ENCODE results near the gene CTDSPL. TPM values are rescaled to one million over a fixed set of nuclear protein-coding genes. Genes with fewer than 3 reads are reported as not detected.

The CTDSPL gene
- total RNA-seq, 1 donor from 2014 or later = 71.2 TPM

GRCh38 chr3:37852097-37852496 is 9.6 kb upstream of the CTDSPL start:
- intact Hi-C loops (cut with DNase I) = loop anchor here (10.0 kb wide), 1 partner anchor 283 kb away; the partner anchor contains the start of genes ACAA1 and MYD88
- DNase-seq (ENCODE audit: low spot score) = peak; percentile 14

DNA sequence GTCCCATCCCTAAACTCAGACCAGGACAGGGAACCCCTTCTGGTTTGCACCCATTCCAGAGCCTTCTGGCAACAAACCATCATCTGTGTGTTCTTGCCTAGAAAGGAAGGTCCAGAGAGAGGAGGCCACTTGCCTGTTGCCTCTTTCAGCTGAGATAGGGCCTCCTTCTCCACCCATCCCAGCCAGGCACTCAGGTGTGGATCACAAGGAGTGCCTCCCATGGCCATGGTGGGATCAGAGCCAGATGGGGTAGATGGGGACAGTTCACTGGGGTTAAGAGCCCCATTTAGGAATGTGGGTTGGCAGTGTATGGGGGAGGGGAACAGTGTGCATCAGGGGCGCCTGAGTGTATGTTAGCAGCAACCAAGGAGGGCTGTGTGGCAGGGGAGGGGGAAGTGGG is 8.9 kb upstream of the CTDSPL start:
- intact Hi-C loops (cut with DNase I) = loop anchor here (10.0 kb wide), 1 partner anchor 282 kb away; the partner anchor contains the start of genes ACAA1 and MYD88
- DNase-seq (ENCODE audit: low spot score) = no peak
- ATAC-seq = no peak

More at GRCh38 chr3:37852097-37852496, 9.6 kb upstream of the CTDSPL start:
- no peak for ATAC-seq

GRCh38 chr3:37853691-37854413 is 7.8 kb upstream of the CTDSPL start:
- intact Hi-C loops (cut with DNase I) = loop anchor here (2.0 to 10.0 kb wide), 2 partner anchors 113 to 281 kb away; partner anchors contain the start of genes ACAA1 and MYD88
- no peak for DNase-seq (ENCODE audit: low spot score)

GRCh38 chr3:37855363-37855970 is 6.2 kb upstream of the CTDSPL start:
- ATAC-seq = peak; percentile 70
- intact Hi-C loops (cut with DNase I) = loop anchor here (2.0 to 10.0 kb wide), 2 partner anchors 111 to 279 kb away; partner anchors contain the start of genes ACAA1 and MYD88
- DNase-seq (ENCODE audit: low spot score) = peak; percentile 93

More at GRCh38 chr3:37853691-37854413, 7.8 kb upstream of the CTDSPL start:
- ATAC-seq = no peak

- DNase-seq (ENCODE audit: low spot score) (no peak), ATAC-seq (no peak)
- intact Hi-C loops (cut with DNase I) = loop anchor here (10.0 kb wide), 1 partner anchor 278 kb away; the partner anchor contains the start of genes ACAA1 and MYD88
These were observed 5.3 kb upstream of the CTDSPL start for GRCh38 chr3:37856381-37856780.

- intact Hi-C loops (cut with DNase I) = loop anchor here (10.0 kb wide), 1 partner anchor 276 kb away; the partner anchor contains the start of genes ACAA1 and MYD88
- DNase-seq (ENCODE audit: low spot score) (no peak), ATAC-seq (no peak)
These were observed 2.9 kb upstream of the CTDSPL start for GRCh38 chr3:37858742-37859141.

- intact Hi-C loops (cut with DNase I) = loop anchor here (10.0 kb wide), 1 partner anchor 275 kb away; the partner anchor contains the start of genes ACAA1 and MYD88
- DNase-seq (ENCODE audit: low spot score) = no peak
These were observed 2.3 kb upstream of the CTDSPL start for GRCh38 chr3:37859354-37859753.

GRCh38 chr3:37859908-37860199 is 1.8 kb upstream of the CTDSPL start:
- DNase-seq (ENCODE audit: low spot score) (no peak), ATAC-seq (no peak)
- intact Hi-C loops (cut with DNase I) = loop anchor here (10.0 kb wide), 1 partner anchor 275 kb away; the partner anchor contains the start of genes ACAA1 and MYD88

More at GRCh38 chr3:37859354-37859753, 2.3 kb upstream of the CTDSPL start:
- no peak for ATAC-seq

- intact Hi-C loops (cut with DNase I) = no loop called here
- peak; percentile 79 for DNase-seq (ENCODE audit: low spot score)
- ATAC-seq = peak; percentile 33
These were observed 681 bp downstream of the CTDSPL start for GRCh38 chr3:37862219-37862902.

DNA sequence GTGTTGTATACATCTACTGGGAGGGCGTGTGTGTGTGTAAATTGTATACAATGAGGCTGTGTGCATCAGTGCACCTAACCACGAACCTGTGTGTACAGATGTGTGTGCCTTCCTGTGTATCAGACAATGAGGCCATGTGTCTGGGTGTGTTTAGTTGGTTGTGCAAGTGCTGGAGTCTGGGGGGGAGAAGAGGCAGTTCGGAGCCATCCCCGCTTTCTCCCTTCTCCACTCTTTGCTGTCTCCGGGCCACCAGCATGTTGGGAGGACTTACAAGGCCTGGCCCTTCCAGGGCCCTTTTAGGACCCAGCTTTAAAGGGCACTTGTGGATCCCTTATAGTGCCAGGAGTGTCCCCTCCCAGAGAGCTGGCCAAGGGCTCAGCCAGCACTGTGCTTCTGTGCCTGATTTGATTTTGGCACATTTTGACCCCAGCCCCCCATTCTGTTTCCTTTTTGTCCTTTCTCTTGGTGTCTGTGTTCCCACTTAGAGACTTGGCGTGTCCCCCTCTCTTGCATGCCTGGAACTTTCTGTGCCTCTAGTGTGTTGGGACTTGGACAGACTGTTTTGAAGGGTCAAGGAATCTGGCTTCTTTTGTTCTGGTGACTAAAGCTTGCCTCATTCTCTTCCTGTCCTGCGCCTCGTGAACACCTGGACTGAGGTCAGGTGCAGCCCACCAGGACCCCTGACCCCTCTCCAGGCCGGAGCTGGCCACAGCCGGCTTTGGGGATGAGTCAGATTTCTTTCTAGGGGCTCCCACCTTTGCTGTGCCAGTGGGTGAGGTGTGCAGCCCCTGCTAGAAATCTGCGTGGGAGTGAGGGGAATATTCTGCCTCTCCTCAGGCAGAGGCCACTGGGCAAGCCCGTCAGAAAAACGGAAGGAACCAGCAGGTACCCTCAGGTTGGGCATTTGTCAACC is 1.5 kb downstream of the CTDSPL start:
- intact Hi-C loops (cut with DNase I) = no loop called here
- ATAC-seq = peak; percentile 4
- DNase-seq (ENCODE audit: low spot score) = no peak

- intact Hi-C loops (cut with DNase I) = no loop called here
- no peak for ATAC-seq
- no peak for DNase-seq (ENCODE audit: low spot score)
These were observed 2.5 kb downstream of the CTDSPL start for GRCh38 chr3:37863949-37864822.

DNA sequence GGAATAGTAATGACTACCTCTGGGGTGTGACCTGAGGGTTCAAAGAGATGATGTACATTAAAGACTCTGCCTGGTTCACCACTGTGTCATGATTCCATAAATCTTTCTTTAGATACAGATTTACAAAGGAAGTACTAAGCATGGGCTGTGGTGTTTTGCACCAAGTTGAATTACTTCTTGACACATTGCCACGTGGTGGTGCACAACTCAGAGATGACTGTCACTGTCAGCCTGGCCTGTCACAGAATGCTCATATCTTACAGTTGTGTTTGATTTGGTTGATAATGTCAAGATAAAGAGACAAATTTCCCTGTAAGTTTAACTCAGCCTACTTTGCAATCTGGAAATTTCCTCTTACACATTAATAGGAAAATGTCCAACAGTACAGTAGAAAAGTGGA is 3.2 kb downstream of the CTDSPL start:
- intact Hi-C loops (cut with DNase I) = no loop called here
- DNase-seq (ENCODE audit: low spot score) = no peak
- ATAC-seq = no peak

- DNase-seq (ENCODE audit: low spot score) (no peak), ATAC-seq (no peak)
- intact Hi-C loops (cut with DNase I) = no loop called here
These were observed 5.5 kb downstream of the CTDSPL start for GRCh38 chr3:37867144-37867543.

GRCh38 chr3:37871858-37872257 is 10.2 kb downstream of the CTDSPL start:
- ATAC-seq (no peak), DNase-seq (ENCODE audit: low spot score) (no peak)
- intact Hi-C loops (cut with DNase I) = no loop called here

GRCh38 chr3:37872413-37873160 is 10.9 kb downstream of the CTDSPL start:
- DNase-seq (ENCODE audit: low spot score) (no peak), ATAC-seq (no peak)
- intact Hi-C loops (cut with DNase I) = no loop called here

DNA sequence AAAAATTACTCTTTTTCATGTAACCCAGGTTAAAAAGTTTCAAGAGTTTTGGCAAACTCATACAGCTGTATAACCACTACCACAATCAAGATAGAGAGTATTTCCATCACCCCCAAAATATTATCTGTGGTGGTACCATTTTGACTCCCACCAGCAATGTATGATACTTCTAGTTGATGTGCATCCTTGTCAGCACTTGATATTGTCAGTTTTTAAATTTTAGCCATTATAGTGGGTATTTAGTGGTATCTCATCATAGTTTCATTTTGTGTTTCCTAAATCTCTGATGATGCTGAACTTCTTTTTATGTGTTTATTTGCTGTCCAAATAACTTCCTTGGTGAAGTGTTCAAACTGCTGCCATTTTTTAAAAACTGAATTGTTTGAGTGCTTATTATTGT is 14.6 kb downstream of the CTDSPL start:
- intact Hi-C loops (cut with DNase I) = no loop called here
- DNase-seq (ENCODE audit: low spot score) (no peak), ATAC-seq (no peak)

DNA sequence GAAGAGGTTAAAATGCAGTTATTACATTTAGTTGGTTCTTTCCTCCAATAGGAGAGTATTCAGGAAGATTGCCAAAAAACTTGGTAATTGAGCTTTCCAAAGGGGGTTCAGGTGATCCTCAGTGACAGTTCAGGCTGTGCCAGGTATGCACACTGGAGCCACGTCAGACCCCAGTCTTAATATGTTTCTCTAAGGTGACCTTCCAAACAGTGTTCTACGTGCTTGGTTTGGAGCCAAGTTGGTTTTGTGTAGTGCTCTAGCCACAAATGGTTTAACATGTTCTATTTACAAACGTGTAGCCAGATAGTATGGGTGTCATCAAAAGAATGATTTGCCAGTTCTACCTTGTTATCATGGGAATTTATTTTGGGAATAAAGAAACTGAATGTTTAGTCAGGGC is 21.0 kb downstream of the CTDSPL start:
- DNase-seq (ENCODE audit: low spot score) (no peak), ATAC-seq (no peak)
- intact Hi-C loops (cut with DNase I) = no loop called here

All from sciatic nerve (tissue), 2 donors.